CD4-positive, alpha-beta T cell (primary cell): ENCODE results near the gene TP53BP2. TPM values are rescaled to one million over a fixed set of nuclear protein-coding genes. Genes with fewer than 3 reads are reported as not detected.

ENCODE experiments used
- ATAC-seq: fragments of 200-7000 bp; cut with Tn5 transposase; one replicate; pipeline ENCODE4 v1.10.0; 2022; ENCODE audit warnings: mild to moderate bottlenecking; ENCODE audit not compliant: poor library complexity
- CTCF ChIA-PET: fragments of 350-600 bp; sonication (Branson Sonifier 250); formaldehyde crosslinking; loops from one replicate; lab custom pipeline; 2021; ENCODE audit warnings: antibody characterized with exemption, inconsistent platforms; lab: Charles Lee
- POLR2A ChIA-PET: fragments of 350-600 bp; sonication (Branson Sonifier 250); formaldehyde crosslinking; loops from one replicate; lab custom pipeline; 2021; ENCODE audit warnings: antibody characterized with exemption, inconsistent platforms; lab: Charles Lee
- DNase-seq, 14 experiments: peaks; one replicate each; pipeline ENCODE4 v3.0.0-alpha.2; 2013 to 2020; ENCODE audit warnings: mixed read lengths in 2 of 14
- H3K27ac ChIP-seq, 2 donors: one replicate each; pipeline versions ENCODE4 v1.5.1 to v1.7.0; 2013; ENCODE audit warnings: low read length in 2 of 2, low read depth in 1 of 2, mild to moderate bottlenecking in 1 of 2
- H3K27me3 ChIP-seq, 2 experiments: 1 replicate in 1 of 2; 2 replicates in 1 of 2; pipeline versions ENCODE4 v1.6.1 to v1.7.0; 2013; ENCODE audit warnings: low read length in 2 of 2, control low read depth in 1 of 2, mild to moderate bottlenecking in 1 of 2, moderate library complexity in 1 of 2; ENCODE audit not compliant: insufficient read depth in 2 of 2, control insufficient read depth in 1 of 2
- H3K36me3 ChIP-seq: one replicate; pipeline ENCODE4 v1.6.1; 2013; ENCODE audit warnings: low read length, control low read depth; ENCODE audit not compliant: insufficient read depth
- H3K4me1 ChIP-seq: one replicate; pipeline ENCODE4 v1.6.1; 2013; ENCODE audit warnings: low read length, control low read depth; ENCODE audit not compliant: insufficient read depth
- H3K4me3 ChIP-seq: one replicate; pipeline ENCODE4 v1.5.1; 2013; ENCODE audit warnings: mild to moderate bottlenecking, low read length, moderate library complexity
- H3K9me3 ChIP-seq, 2 experiments: 1 replicate in 1 of 2; 2 replicates in 1 of 2; pipeline versions ENCODE4 v1.6.1 to v1.7.0; 2013; ENCODE audit warnings: low read length in 2 of 2, mild to moderate bottlenecking in 2 of 2, control low read depth in 1 of 2, moderate library complexity in 1 of 2; ENCODE audit not compliant: control insufficient read depth in 1 of 2, insufficient read depth in 1 of 2
- H3K27ac Mint-ChIP-seq: one replicate; pipeline ENCODE4 v1.8.0; 2020; ENCODE audit warnings: mixed read lengths
- H3K27me3 Mint-ChIP-seq: one replicate; pipeline ENCODE4 v1.8.0; 2021; ENCODE audit warnings: mixed read lengths
- H3K36me3 Mint-ChIP-seq: one replicate; pipeline ENCODE4 v1.8.0; 2021; ENCODE audit warnings: low read depth, mixed read lengths
- H3K4me1 Mint-ChIP-seq: one replicate; pipeline ENCODE4 v1.8.0; 2021; ENCODE audit warnings: low read depth, mixed read lengths
- H3K4me3 Mint-ChIP-seq: one replicate; pipeline ENCODE4 v1.8.0; 2020; ENCODE audit warnings: mild to moderate bottlenecking, mixed read lengths
- H3K9me3 Mint-ChIP-seq: one replicate; pipeline ENCODE4 v1.8.0; 2020; ENCODE audit warnings: mixed read lengths
- CTCF ChIP-seq: fragments of 200-600 bp; IDR thresholded peaks from one replicate; pipeline ENCODE4 v1.8.0; 2022; ENCODE audit warnings: antibody characterized with exemption, mild to moderate bottlenecking
- intact Hi-C, 2 experiments: fragments of 100-400 bp; cut with DNase I in 1 of 2; cut with micrococcal nuclease in 1 of 2; formaldehyde crosslinking; loops; one replicate each; pipeline versions ENCODE4 v1.15.1 to v1.9.0; 2023 to 2025; cut with DNase I, micrococcal nuclease
- total RNA-seq, 174 experiments: library from RNA in 2 of 174; stranded (reverse) in 2 of 174; gene quantifications; one replicate each; pipeline ENCODE4 v1.2.3 and lab custom pipeline; 2021 to 2026

The TP53BP2 gene
- total RNA-seq, 2 experiments from 2014 or later = 104 to 119 TPM

DNA sequence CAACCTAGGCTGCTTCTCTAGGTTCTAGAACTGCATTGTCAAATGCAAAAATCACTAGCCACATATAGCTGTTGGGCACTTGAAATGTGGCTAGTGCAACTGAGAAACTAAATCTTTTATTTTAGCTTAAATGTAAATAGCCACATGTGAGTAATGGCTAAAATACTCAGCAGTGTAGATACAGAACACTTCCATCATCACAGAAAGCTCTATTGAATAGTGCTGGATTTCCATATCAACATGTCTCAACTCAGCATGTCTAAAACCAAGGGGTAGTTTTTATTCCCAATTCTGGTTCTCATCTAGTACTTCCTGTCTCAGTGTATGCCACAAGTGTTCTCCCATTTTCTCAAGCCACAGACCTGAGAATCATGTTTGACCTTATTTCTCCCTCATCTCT lies 7.5 kb upstream of the TP53BP2 start:
- Mint-ChIP-seq H3K27me3 (no peaks in the 10 kb centered on the region), H3K4me1 (no peaks in the 10 kb centered on the region), H3K4me3 (no peak overlapping the region), H3K9me3 (no peaks in the 10 kb centered on the region), H3K27ac (no peak overlapping the region), H3K36me3 (no peaks in the 10 kb centered on the region)
- Histone ChIP-seq H3K9me3 (no peaks in the 10 kb centered on the region), H3K4me1 (no peaks in the 10 kb centered on the region), H3K27me3 (no peaks in the 10 kb centered on the region), H3K36me3 (no peaks in the 10 kb centered on the region), H3K4me3 (no peak overlapping the region), H3K27ac (no peak overlapping the region)
- intact Hi-C loops = no loop called here
- POLR2A ChIA-PET = no interaction called here
- TF ChIP-seq CTCF = no peak
- CTCF ChIA-PET = no interaction called here
- no peak for ATAC-seq
- DNase-seq = no peak

GRCh38 chr1:223852337-223852736 lies 6.6 kb upstream of the TP53BP2 start:
- Histone ChIP-seq H3K27ac (no peak overlapping the region), H3K36me3 (no peaks in the 10 kb centered on the region), H3K27me3 (no peaks in the 10 kb centered on the region), H3K9me3 (no peaks in the 10 kb centered on the region), H3K4me3 (no peak overlapping the region), H3K4me1 (peaks cover under 1% of the 10 kb centered on the region)
- Mint-ChIP-seq H3K36me3 (no peaks in the 10 kb centered on the region), H3K27ac (no peak overlapping the region), H3K4me1 (peaks cover 5% of the 10 kb centered on the region), H3K27me3 (no peaks in the 10 kb centered on the region), H3K4me3 (no peak overlapping the region), H3K9me3 (no peaks in the 10 kb centered on the region)
- CTCF ChIA-PET = interaction anchor here (1.1 kb wide), 1 partner anchor 9 kb away, joined by 3 read pairs; no protein-coding TSS in a partner anchor
- no peak for TF ChIP-seq CTCF
- POLR2A ChIA-PET = no interaction called here
- ATAC-seq (no peak), DNase-seq (no peak)
- intact Hi-C loops = no loop called here

DNA sequence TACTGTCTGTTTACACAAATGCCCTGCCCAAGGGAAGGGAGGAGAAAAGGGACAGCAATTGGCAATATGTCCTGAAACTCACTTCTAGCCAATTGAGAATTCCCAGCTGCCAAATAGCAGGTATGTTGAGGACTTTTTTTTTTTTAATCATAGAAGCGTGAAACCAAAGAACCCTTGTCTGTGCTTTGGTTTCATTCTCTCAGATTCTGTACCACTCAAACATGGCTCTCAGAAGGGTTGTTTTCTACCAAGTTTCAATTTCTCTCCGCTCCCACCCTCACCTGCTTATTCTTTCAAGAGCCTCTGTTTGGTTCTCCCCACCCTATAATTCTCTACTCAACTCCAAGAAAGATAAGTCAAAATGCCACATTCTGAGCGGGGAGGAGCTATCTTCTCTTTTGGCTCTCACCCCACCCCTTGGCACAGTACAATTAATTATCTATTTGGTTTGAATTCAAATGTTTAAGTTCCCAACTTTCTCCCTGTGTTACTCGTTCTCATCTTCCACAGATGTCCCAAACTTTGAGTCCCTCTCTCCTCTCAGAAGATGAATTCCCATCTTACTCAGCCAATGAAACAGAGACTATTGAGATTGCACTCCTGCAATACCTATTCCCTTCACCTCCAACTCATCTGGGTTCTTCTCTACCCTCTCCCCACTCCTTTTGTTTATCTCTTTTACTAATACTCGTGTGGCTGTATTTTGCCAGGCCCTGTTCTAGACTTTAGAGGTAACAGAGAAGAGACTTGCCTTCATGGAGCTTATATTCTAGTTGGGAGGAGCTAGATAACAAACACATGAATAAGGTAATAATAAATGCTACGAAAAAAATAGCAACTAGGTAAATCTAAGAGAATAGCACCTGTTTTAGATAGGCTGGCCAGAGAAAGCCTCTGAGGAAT lies 3.9 kb upstream of the TP53BP2 start:
- intact Hi-C loops = loop anchor here in 1 of 2 experiments (5.0 to 10.0 kb wide), 4 partner anchors 137 to 1575 kb away; partner anchors contain the start of genes CAPN2, CNIH4, LBR and WDR26
- Histone ChIP-seq H3K36me3 (no peaks in the 10 kb centered on the region), H3K4me1 (peaks cover 16% of the 10 kb centered on the region), H3K9me3 (no peaks in the 10 kb centered on the region), H3K27ac (no peak overlapping the region), H3K27me3 (no peaks in the 10 kb centered on the region), H3K4me3 (no peak overlapping the region)
- ChIA-PET POLR2A (no interaction called here), CTCF (interaction anchor here (1.2 to 1.5 kb wide), 2 partner anchors 9 to 45 kb away, joined by 3 read pairs; no protein-coding TSS in a partner anchor)
- TF ChIP-seq CTCF = no peak
- Mint-ChIP-seq H3K36me3 (peaks cover 11% of the 10 kb centered on the region), H3K4me3 (peak overlapping the region; percentile 42), H3K4me1 (peaks cover 19% of the 10 kb centered on the region), H3K27me3 (no peaks in the 10 kb centered on the region), H3K27ac (no peak overlapping the region), H3K9me3 (no peaks in the 10 kb centered on the region)
- DNase-seq (no peak), ATAC-seq (no peak)
